ENCODE measurements around the gene AHNAK. TPM values are rescaled to one million over a fixed set of nuclear protein-coding genes. Genes with fewer than 3 reads are reported as not detected.
"Not testable (repeated sequence)": the region's sequence is repeated elsewhere in the genome, so short reads cannot be mapped to it uniquely, and the experiment has no call there.

AHNAK gene
- total RNA-seq, 1 donor: 281 TPM

DNA sequence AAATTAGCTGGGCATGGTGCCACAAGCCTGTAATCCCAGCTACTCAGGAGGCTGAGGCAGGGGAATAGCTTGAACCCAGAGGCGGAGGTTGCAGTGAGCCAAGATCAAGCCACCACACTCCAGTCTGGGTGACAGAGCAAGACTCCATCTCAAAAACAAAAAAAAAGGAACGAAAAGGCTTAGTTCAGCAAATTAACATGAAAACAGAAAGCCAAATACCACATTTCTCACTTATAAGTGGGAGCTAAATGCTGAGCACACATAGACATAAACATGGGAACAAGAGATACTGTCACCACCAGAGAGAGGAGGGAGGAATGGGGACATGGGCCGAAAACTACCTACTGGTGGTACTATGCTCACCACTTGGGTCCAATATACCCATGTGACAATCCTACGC is 89.1 kb downstream of the AHNAK start:
- Histone ChIP-seq H3K4me1 (ENCODE audit: insufficient read depth, low read length) (peaks cover 34% of the 10 kb centered on the region), H3K27me3 (ENCODE audit: insufficient read depth, low read length) (no peaks in the 10 kb centered on the region), H3K9me3 (ENCODE audit: low read depth, low read length) (no peaks in the 10 kb centered on the region), H3K4me3 (ENCODE audit: low read length) (no peak overlapping the region)

DNA sequence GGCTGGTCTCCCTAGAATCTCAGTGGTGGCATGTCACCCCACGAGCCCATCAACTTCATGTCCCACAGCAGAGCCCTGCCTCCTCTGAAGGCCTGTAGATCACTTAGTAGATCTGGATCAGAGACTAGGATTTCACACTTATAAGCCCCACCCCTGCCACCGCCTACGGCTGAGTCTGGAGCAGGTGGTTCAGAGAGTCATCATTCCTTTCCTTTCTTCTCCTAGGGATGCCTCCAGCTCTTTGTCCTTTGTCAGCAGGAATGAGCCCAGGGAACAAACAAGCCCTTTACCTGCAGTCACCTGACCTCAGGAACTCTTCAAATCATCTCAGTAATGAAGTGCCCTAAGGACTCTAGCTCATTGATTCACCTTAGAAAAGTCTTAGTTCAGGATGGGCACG is 90.0 kb downstream of the AHNAK start:
- H3K4me3 ChIP-seq (ENCODE audit: low read length): no peak overlapping the region
- no peaks in the 10 kb centered on the region for H3K9me3 ChIP-seq (ENCODE audit: low read depth, low read length)
- H3K4me1 ChIP-seq (ENCODE audit: insufficient read depth, low read length): peaks cover 26% of the 10 kb centered on the region
- no peaks in the 10 kb centered on the region for H3K27me3 ChIP-seq (ENCODE audit: insufficient read depth, low read length)

DNA sequence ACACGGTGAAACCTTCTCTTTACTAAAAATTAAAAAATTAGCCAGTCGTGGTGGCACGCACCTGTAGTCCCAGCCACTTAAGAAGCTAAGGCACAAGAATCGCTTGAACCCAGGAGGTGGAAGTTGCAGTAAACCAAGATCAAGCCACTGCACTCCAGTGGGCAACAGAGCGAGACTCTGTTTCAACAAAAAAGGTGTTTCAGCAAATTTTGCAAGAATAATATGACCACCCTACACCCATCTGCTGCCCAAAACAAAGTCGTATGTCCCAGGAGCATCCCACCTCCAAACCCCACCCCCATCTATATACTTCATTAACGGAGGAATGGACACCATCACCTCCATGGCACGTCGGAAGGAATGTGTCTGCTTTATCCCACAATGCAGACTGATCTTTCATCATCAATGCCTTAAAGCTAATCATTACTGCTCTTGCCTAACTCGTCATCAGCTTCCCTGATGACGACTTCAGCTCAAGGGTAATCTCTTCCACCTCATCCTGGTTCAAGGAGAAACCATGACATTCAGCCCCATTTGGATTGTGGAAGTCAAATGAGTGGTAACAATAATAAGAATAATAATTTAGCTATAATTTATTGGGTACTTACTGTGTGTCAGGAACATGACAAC is 93.7 kb downstream of the AHNAK start:
- Histone ChIP-seq H3K4me1 (ENCODE audit: insufficient read depth, low read length) (peaks cover 6% of the 10 kb centered on the region), H3K27me3 (ENCODE audit: insufficient read depth, low read length) (no peaks in the 10 kb centered on the region), H3K9me3 (ENCODE audit: low read depth, low read length) (no peaks in the 10 kb centered on the region), H3K4me3 (ENCODE audit: low read length) (no peak overlapping the region)

DNA sequence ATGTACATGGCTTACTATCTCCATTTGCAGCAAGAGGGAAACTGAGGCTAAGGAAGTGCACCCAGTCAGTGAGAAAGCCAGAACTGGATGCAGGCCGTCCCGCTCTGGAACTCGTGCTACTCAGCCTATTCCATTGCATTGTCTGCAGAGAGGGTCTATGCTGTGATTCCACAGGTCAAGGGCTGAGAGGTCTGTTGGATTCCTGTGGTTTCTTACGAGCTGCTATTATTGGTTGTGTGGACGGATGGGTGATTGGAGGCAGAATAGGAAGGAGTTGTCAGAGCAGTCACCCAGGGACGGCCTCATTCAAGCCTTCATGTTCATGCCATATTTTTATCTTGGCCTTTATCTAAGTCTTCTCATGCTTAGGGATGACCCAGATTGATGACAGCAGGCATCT is 94.3 kb downstream of the AHNAK start:
- Histone ChIP-seq H3K4me1 (ENCODE audit: insufficient read depth, low read length) (no peaks in the 10 kb centered on the region), H3K9me3 (ENCODE audit: low read depth, low read length) (no peaks in the 10 kb centered on the region), H3K27me3 (ENCODE audit: insufficient read depth, low read length) (no peaks in the 10 kb centered on the region), H3K4me3 (ENCODE audit: low read length) (no peak overlapping the region)

DNA sequence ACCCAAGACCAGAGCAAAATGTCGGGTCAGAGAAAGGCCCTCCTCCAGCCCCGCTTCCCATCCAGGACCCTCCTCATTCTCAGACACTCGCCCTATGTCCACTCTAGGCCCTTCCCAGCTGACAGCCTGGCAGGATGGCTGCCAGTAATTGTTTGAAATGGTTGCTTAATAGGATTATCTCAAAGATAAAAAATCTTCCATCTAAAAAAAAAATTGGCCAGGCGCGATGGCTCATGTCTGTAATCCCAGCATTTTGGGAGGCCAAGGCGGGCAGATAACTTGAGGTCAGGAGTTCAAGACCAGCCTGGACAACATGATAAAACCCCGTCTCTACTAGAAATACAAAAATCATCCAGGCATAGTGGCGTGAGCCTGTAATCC is 95.4 kb downstream of the AHNAK start:
- Histone ChIP-seq H3K27me3 (ENCODE audit: insufficient read depth, low read length) (no peaks in the 10 kb centered on the region), H3K9me3 (ENCODE audit: low read depth, low read length) (no peaks in the 10 kb centered on the region), H3K4me3 (ENCODE audit: low read length) (no peak overlapping the region), H3K4me1 (ENCODE audit: insufficient read depth, low read length) (peaks cover 3% of the 10 kb centered on the region)

DNA sequence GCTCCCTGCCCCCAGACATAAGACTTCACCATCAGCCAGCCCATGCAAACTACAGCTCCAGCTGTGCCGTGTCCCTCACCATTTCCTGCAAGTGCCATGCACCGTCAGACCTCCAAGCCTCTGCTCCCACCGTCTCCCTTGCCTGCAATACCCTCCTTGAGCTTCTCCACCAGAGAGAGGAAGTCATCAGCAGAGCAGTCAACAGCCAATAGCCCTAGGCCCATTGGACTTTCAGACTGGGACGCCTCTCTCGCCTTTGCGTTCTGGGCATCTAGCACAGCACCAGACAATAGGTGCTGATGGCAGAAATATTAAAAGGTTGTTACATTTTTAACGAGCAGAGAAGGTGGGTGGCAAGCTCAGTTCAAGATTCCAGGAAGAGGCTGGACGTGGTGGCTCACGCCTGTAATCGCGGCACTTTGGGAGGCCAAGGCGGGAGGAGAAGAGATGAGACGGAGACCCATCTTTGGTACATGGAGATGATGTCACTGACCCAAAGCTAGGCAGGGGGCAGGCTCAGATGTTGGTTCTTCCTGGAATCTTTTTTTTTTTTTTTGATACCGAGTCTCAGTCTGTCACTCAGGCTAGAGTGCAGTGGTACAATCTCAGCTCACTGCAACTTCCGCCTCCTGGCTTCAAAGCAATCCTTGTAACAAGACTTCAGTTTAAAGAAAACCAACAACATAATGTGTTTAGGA is 95.9 kb downstream of the AHNAK start:
- Histone ChIP-seq H3K4me1 (ENCODE audit: insufficient read depth, low read length) (peaks cover 8% of the 10 kb centered on the region), H3K4me3 (ENCODE audit: low read length) (no peak overlapping the region), H3K9me3 (ENCODE audit: low read depth, low read length) (no peaks in the 10 kb centered on the region), H3K27me3 (ENCODE audit: insufficient read depth, low read length) (no peaks in the 10 kb centered on the region)

DNA sequence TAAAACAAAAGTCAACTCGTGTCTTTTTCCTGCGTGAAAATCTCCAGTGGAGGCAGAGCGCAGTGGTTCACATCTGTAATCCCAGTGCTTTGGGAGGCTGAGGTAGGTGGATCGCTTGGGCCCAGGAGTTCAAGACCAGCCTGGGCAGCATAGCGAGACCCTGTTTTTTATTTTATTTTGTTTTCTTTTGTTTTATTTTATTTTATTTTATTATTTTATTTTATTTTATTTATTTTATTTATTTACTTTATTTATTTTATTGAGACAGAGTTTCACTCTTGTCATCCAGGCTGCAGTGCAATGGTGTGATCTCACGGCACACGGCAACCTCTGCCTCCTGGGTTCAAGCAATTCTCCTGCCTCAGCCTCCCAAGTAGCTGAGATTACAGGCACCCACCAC is 96.7 kb downstream of the AHNAK start:
- H3K4me3 ChIP-seq (ENCODE audit: low read length); H3K27me3 ChIP-seq (ENCODE audit: insufficient read depth, low read length); H3K9me3 ChIP-seq (ENCODE audit: low read depth, low read length): not testable (repeated sequence)
- peaks cover 16% of the 10 kb centered on the region for H3K4me1 ChIP-seq (ENCODE audit: insufficient read depth, low read length)

DNA sequence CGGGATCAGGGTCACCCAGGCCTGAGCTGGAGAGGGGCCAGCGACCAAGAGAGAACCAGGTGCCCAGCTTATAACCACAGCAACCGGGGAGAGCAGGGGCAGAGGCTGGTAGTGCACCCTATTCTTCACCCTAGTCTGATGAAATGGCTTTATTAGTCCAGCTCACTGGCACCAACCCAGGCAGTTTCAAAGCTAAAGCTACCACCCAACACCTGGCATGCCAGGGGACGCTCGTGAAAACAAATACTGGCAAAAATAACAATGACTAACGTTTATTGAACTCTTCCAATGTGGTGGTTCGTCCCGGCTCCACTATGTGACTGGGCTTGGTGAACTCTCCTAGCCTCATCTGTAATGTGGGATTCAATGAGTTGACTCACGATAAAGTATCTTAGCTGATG is 97.2 kb downstream of the AHNAK start:
- no peaks in the 10 kb centered on the region for H3K9me3 ChIP-seq (ENCODE audit: low read depth, low read length)
- no peak overlapping the region for H3K4me3 ChIP-seq (ENCODE audit: low read length)
- H3K4me1 ChIP-seq (ENCODE audit: insufficient read depth, low read length): peaks cover 21% of the 10 kb centered on the region
- H3K27me3 ChIP-seq (ENCODE audit: insufficient read depth, low read length): no peaks in the 10 kb centered on the region

DNA sequence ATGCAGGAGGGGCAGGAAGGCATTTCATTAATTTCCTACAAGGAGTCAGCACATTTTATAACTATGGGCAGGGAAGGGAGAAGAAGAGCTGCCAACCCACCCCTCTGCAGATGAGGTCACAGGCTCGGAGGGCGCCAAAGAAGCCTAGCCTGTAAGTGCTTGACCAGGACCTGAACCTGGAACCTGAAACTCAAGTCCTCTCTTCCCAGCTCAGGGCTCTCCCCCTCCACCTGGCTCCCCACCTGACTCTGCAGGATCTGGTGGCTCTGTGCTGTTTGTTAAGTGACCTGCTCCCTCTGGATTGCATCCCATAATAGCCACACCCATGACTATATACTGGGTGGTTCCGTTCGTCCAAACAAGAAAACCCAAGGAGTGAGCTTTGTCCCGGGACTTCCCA is 100.5 kb downstream of the AHNAK start:
- Histone ChIP-seq H3K4me3 (ENCODE audit: low read length) (no peak overlapping the region), H3K27me3 (ENCODE audit: insufficient read depth, low read length) (no peaks in the 10 kb centered on the region), H3K4me1 (ENCODE audit: insufficient read depth, low read length) (peaks cover 39% of the 10 kb centered on the region), H3K9me3 (ENCODE audit: low read depth, low read length) (no peaks in the 10 kb centered on the region)

DNA sequence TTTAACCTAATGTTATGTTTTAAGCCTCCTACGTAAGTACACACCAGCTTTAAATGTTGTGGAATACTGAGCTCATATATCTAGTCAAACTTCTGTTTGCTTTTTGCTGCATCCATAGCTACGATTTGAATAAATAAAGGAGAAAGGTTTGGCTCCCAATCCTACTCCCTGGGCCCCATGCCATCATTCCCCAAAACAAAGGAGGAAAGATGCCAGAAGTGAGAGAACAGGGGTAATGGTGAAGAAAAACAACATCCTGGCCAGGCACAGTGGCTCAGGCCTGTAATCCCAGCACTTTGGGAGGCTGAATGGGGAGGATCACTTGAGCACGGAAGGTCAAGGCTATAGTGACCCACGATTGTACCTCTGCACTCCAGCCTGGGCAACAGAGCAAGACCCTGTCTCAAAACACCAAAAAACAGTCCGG is 101.3 kb downstream of the AHNAK start:
- Histone ChIP-seq H3K9me3 (ENCODE audit: low read depth, low read length) (no peaks in the 10 kb centered on the region), H3K4me1 (ENCODE audit: insufficient read depth, low read length) (peaks cover 44% of the 10 kb centered on the region), H3K4me3 (ENCODE audit: low read length) (no peak overlapping the region), H3K27me3 (ENCODE audit: insufficient read depth, low read length) (no peaks in the 10 kb centered on the region)

DNA sequence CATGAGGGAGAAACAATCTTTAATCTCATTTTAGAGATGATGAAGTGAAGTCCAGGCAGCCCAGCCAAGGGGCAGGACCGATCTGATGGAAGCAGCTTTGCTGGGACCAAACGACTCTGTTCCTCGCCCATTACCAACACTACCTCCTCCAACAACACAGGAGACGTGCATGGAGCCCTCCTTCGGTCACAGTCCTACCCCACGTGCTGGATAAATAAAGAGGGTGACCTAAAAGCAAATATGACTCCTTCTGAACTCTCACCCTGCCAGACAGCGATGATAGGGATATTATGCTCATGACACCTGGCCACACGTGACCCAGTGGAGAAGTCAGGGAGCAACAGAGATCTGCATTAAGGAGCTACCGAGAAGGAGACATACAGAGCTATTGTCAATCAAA is 101.8 kb downstream of the AHNAK start:
- Histone ChIP-seq H3K9me3 (ENCODE audit: low read depth, low read length) (no peaks in the 10 kb centered on the region), H3K27me3 (ENCODE audit: insufficient read depth, low read length) (no peaks in the 10 kb centered on the region), H3K4me3 (ENCODE audit: low read length) (peak overlapping the region; percentile 20), H3K4me1 (ENCODE audit: insufficient read depth, low read length) (peaks cover 49% of the 10 kb centered on the region)

DNA sequence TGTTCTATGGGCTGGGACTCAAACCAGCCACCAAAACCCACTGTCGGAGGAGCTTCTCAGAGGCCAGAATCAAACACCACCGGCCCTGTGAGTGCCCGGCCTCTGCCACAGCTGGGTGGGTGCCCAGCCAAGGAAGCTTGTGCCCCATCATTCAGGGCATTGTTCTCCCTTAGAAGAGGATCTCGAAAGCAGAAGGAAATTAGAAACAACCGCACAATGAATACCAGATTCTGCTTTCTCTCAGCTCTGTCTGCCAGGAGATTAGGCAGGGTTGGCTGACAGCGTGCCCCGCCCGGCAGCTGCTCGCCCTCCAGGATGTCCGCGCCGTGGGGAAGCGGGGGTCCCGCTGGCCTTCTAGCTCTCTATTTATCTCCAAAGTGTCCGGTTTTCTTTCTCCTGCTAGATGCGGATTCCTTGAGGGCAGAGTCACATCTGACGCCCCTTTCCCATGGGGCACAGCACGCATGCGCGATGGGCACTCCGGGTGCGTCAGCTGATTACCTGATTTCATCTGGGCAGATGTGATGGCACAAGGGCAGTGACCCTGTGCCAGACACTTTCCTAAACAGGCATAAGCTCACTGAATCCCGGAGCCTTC is 102.3 kb downstream of the AHNAK start:
- H3K9me3 ChIP-seq (ENCODE audit: low read depth, low read length): no peaks in the 10 kb centered on the region
- no peaks in the 10 kb centered on the region for H3K27me3 ChIP-seq (ENCODE audit: insufficient read depth, low read length)
- H3K4me3 ChIP-seq (ENCODE audit: low read length): peak overlapping the region; percentile 20
- H3K4me1 ChIP-seq (ENCODE audit: insufficient read depth, low read length): peaks cover 51% of the 10 kb centered on the region

DNA sequence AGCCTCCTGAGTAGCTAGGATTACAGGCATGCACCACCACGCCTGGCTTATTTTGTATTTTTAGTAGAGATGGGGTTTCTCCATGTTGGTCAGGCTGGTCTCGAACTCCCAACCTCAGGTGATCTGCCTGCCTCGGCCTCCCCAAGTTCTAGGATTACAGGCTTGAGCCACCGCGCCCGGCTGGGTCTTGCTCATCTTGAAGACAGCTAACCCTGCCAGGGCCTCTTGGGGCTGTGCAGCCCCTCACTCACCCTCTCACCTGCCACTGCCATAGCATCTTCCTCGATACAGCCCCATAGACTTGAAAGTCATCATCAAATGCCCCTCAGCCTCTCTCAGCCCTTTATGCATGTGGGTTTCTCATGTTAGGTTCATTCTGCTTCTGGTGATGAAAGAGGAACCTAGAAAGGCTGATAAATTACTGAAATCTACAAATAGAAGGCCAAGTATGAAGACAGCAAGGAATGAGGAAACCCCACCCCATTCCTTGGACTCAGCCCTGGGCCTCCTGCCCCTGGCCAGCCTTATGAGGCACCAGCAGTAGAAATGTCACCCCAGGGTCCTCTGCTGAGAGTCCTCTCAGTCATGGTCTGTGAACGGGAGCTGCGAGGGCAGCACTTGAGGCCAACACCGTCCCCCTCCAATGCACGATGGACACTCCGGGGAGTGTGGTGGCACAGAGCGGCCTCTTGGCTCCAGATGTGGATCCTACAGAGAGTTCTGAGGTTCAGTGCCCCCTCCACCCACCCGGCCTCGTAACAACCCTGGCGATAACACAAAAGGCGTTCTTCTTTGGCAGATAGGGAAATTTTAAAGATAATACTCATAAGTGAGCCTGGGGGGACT is 103.0 kb downstream of the AHNAK start:
- no peaks in the 10 kb centered on the region for H3K27me3 ChIP-seq (ENCODE audit: insufficient read depth, low read length)
- H3K4me1 ChIP-seq (ENCODE audit: insufficient read depth, low read length): peaks cover 51% of the 10 kb centered on the region
- H3K4me3 ChIP-seq (ENCODE audit: low read length): no peak overlapping the region
- H3K9me3 ChIP-seq (ENCODE audit: low read depth, low read length): no peaks in the 10 kb centered on the region

DNA sequence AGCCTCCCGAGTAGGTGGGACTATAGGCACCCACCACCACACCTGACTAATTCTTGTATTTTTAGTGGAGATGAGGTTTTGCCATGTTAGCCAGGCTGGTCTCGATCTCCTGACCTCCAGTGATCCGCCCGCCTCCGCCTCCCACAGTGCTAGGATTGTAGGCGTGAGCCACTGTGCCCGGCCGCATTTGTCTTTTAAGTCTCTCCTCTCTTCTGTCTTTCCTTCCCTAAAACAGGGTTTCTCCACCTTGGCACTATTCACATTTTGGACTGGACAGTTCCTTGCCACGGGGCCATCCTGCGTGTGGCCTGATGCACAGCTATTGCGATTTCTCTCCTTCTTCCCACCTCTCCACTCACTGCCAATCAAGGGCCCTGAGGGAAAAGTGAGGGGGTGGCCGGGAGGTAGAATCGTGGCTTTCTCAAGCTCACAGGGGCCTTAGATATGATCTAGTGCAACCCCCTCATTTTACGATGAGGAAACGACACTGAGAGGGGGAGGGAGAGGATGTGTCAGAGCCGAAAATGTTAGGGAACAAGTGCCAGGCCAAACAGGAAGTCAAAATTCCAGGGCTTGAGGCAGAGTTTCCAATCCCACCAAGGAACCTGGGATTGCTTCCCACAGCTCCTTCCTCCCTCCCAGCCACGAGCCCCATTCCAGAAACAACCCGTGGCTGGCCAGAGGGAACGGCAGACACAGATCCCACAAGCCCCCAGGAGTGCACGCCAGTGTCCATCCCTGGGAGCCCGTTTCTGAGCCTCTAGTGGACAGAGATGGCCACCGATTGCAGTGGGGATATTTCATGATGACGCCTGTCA is 106.6 kb downstream of the AHNAK start:
- Histone ChIP-seq H3K4me3 (ENCODE audit: low read length) (no peak overlapping the region), H3K4me1 (ENCODE audit: insufficient read depth, low read length) (peaks cover 49% of the 10 kb centered on the region), H3K27me3 (ENCODE audit: insufficient read depth, low read length) (no peaks in the 10 kb centered on the region)

More for the DNA sequence above, 106.6 kb downstream of the AHNAK start:
- H3K9me3 ChIP-seq (ENCODE audit: low read depth, low read length): no peaks in the 10 kb centered on the region

Data from mononuclear cell (primary cell).